GM12874 (cell line): ENCODE measurements around the gene CIB2.

Source experiments
- TF ChIP-seq, protein P1 (sequence below): IDR thresholded peaks from 2 replicates; pipeline ENCODE4 v1.5.1; 2011; ENCODE audit warnings: low read depth, mild to moderate bottlenecking, control low read depth, low read length, moderate library complexity; ENCODE audit not compliant: insufficient read depth

The CIB2 gene

DNA sequence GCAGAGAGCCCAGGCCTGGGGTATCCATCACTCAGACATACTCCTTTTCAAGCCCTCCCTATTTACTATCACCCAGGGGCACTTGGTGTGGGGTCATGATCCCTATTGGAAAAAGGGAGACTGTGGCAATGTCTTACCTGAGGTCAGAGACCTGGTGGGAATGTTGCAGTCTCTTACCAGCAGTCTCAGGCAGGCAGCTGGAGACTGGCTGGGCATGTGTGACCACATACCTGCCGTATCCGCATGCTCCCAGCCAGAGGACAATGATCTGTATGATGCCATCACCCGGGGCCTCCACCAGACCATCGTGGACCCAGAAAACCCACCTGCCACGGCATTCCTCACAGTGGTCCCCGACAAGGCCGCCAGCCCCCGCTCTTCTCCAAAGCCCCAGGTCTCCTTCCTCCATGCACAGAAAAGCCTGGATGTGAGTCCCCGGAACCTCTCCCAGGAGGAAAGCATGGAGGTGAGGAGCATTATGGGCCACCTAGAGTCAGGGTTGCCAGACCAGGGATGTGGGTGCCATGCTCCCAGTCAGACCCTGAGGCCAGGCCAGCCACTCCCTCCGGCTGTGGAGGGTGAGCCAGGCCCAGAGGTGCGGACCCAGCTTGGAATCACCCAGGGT, 33.0 kb downstream of the CIB2 start:
- TF ChIP-seq, protein P1, sequence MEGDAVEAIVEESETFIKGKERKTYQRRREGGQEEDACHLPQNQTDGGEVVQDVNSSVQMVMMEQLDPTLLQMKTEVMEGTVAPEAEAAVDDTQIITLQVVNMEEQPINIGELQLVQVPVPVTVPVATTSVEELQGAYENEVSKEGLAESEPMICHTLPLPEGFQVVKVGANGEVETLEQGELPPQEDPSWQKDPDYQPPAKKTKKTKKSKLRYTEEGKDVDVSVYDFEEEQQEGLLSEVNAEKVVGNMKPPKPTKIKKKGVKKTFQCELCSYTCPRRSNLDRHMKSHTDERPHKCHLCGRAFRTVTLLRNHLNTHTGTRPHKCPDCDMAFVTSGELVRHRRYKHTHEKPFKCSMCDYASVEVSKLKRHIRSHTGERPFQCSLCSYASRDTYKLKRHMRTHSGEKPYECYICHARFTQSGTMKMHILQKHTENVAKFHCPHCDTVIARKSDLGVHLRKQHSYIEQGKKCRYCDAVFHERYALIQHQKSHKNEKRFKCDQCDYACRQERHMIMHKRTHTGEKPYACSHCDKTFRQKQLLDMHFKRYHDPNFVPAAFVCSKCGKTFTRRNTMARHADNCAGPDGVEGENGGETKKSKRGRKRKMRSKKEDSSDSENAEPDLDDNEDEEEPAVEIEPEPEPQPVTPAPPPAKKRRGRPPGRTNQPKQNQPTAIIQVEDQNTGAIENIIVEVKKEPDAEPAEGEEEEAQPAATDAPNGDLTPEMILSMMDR, result no peak

DNA sequence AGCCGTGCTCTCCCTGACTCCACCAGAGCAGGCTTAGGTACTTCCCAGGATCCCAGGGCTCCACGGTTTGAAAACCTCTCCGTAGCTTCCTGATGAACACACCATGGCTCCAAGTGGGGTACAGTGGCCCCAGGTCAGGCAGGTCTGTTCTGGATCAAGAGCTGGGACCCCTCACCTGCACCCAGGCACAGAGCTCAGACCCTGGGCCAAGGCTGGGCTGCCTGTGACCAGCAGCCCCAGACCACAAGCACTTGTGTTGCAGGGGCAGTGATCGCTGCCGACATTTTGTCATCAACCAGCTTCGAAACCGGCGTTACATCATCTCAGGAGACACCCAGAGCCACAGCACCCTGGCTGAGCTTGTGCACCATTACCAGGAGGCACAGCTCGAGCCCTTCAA, 33.6 kb downstream of the CIB2 start:
- TF ChIP-seq, protein P1, result no peak

DNA sequence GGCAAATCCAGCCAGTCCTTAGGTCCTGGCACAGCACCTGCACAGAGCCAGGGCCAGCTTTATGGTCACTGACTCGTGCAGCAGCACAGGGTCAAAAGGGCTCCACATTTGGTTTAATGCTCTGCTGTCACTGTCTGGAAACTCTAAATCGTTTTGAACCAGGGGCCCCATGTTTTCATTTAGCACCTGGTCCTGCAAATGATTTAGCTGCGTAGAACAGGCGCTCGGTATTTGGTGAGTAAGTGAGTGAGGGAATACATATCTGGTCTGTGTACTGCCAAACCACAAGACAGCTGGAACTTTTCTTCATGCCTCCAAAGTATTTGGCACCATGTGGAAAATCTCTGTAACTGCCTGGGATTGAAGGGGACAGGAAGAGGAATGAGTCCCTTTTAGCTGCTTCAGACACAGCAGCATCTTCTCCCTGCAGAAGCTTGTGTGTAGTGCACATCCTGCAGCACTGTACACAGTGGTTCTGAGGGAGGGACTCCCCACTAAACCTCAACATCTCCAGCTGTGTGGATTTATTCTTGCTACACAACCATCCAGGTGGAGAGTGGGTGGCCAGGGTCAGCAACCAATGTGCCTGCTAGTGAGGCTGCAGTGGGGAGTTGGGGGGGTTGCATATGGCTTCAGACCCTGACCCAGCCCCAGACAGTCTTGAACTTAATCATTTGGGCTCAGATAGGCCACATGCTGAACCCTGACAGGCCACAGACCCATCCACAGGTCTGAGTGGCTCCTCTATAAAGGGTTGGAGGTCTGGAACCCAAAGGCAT, 37.8 kb downstream of the CIB2 start:
- TF ChIP-seq, protein P1, result no peak

DNA sequence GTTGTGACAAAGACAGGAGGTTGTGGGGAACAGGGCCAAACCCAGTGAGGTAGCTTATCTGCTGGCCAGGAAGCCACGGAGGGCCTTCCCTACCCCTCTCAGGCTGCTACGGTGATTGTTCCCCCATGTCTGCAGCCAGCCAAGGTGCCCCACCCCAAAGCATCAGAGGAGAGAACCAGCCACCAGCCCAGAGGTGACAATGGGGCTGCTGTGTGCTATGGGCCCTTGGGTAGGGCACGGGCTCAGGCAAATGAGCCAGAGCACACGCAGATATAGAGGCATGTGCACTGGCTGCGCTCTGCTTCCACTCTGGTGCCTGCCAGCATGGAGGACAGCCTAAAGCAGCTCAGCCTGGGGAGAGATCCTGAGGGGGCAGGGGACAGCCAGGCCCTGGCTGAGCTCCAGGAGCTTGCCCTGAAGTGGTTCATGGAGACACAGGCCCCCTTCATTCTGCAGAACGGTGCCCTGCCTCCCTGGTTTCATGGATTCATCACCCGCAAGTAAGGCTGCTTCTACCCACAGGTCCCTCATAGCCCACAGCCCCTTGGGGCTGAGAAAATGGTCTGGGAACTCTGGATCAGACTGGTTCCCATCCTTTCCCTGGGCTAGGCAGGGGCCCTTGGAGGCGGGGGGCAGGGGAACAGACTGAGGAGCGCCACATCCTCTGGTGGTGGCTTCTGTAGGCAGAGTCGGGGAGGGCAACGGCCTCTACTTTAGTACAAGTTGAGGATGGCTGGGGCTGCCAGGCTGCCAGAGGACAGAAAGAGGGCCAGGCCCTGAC, 38.8 kb downstream of the CIB2 start, which contains the start of gene SH2D7:
TSS of gene SH2D7 (plus strand) at position 301 of the 781 bp plus-strand sequence. CDS start at position 325, 24 bp downstream.
- TF ChIP-seq, protein P1, result no peak

DNA sequence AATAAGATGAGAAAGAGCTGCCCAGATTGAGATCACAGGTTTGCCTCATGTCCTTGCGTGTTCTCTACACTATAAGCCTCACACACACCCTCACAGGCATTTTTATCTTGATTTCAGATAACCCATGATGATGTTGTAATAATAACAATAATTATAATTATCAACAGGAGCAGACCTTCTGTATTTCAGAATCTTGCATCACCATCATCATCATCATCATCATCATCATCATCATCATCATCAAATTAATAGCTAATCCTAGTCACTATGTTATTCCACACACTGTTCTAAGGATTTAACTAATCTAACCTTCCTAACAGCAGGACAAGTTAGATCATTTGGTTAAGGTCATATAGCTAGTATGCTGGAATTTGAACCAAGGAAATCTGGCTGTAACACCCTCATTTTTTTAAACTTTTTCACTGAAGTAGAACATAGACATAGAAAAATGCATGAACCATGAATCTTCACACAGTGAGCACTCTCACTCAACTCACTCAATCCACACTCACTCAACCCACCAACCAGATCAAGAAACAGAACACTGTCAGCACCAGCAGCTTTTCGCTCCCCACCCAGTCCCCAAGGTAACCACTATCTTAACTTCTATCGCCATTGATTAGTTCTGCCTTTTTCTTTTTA, 40.7 kb downstream of the CIB2 start:
- TF ChIP-seq, protein P1, result no peak

DNA sequence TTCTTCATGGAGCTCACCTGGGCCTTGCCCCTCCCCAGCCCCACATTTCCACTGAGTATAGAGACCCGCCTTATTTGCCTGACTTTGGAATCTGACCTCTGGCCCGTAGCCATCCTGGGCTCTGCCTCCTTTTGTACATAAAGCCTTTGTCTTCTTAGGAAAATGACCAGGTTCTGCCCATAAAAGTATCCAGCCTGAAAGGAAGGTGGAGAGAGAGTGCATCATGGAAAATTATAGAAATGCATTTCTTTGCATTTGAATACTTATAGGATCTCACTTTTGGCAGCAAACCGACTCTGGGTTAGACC, 42.5 kb downstream of the CIB2 start:
- TF ChIP-seq, protein P1, result no peak
